ENCODE measurements around the gene DIS3L2.

DNA sequence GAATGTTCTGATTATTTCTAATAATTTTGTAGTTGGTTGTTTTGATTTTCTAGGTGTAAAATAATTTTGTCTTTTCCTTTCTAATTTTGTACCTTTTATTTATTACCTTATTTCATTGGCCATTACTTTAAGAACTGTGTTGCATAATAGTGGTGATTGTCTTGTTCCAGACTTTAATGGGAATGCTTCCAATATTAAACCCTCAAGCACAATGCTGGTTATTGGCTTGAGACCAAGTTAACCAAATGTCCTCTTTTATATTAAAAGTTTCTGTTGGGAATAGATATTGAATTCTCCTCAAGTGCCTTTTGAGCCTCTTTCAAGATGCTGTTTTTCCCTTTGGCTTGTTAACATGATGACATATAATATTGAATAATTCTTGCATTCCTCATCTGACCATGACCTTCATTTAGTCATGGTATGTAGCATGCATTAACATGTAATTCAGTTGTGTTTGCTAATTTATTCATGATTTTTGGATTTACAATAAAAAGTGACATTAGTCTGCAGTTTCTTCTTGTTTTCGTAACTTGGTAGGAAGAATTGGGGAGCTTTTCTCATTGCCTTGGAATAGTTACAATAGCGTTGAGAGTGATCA lies 141.7 kb downstream of the DIS3L2 start:
- TF ChIP-seq ARNT (IDR thresholded peaks at IDR 0.05) (no peak), BHLHE40 (IDR thresholded peaks at IDR 0.05; ENCODE audit: borderline replicate concordance) (no peak), ELF4 (IDR thresholded peaks at IDR 0.05) (no peak), SP1 (IDR thresholded peaks at IDR 0.05) (no peak), ZNF384 (IDR thresholded peaks at IDR 0.05) (no peak), NFRKB (IDR thresholded peaks at IDR 0.05) (no peak), FOXK2 (IDR thresholded peaks at IDR 0.05) (no peak), TARDBP (IDR thresholded peaks at IDR 0.05) (no peak), SUZ12 (IDR thresholded peaks at IDR 0.05) (no peak), FOXM1 (IDR thresholded peaks at IDR 0.05; ENCODE audit: borderline replicate concordance) (no peak)
- TF ChIP-seq, protein P1, sequence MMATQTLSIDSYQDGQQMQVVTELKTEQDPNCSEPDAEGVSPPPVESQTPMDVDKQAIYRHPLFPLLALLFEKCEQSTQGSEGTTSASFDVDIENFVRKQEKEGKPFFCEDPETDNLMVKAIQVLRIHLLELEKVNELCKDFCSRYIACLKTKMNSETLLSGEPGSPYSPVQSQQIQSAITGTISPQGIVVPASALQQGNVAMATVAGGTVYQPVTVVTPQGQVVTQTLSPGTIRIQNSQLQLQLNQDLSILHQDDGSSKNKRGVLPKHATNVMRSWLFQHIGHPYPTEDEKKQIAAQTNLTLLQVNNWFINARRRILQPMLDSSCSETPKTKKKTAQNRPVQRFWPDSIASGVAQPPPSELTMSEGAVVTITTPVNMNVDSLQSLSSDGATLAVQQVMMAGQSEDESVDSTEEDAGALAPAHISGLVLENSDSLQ (IDR thresholded peaks at IDR 0.05) = no peak

Measured in HEK293T (cell line).